Raji (cell line): Measurements from ENCODE around the gene RNF207.

ENCODE experiments used
- POLR2A ChIP-seq: IDR thresholded peaks from 2 replicates; pipeline ENCODE4 v1.6.1; 2011; ENCODE audit warnings: low read depth, low read length, control low read depth; ENCODE audit not compliant: insufficient read depth

Gene RNF207

DNA sequence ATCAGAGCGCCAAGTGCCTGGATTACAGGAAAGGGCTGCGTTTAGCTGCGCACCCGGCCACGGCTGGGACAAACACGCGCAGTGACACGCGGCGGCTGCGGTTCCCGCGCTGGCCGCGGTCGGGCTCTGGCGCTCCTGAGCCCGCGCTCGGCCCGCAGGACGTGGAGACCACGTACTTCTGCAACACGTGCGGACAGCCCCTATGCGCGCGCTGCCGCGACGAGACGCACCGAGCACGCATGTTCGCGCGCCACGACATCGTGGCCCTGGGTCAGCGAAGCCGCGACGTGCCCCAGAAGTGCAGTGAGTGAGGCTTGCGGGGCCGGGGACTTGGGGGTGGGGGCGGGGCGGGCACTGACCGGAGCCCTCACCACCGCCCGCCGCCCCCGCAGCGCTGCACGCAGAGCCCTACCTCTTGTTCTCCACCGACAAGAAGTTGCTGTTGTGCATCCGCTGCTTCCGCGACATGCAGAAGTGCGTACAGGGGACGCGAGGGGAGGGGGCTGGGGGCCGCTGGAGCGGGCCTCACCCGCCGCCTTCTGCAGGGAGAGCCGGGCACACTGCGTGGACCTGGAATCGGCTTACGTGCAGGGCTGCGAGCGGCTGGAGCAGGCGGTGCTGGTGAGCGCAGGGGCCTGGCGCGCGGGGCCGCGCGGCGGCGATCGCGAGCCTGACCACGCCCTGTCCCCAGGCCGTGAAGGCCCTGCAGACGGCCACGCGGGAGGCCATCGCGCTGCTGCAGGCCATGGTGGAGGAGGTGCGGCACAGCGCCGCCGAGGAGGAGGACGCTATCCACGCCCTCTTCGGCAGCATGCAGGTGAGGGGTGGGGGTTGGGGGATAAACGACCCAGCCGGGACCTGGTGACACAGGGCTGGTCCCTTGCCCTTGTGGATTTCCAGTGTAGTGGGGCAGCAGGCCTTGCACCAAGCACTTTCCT, 3.1 kb downstream of the RNF207 start:
- TF ChIP-seq POLR2A: no peak

DNA sequence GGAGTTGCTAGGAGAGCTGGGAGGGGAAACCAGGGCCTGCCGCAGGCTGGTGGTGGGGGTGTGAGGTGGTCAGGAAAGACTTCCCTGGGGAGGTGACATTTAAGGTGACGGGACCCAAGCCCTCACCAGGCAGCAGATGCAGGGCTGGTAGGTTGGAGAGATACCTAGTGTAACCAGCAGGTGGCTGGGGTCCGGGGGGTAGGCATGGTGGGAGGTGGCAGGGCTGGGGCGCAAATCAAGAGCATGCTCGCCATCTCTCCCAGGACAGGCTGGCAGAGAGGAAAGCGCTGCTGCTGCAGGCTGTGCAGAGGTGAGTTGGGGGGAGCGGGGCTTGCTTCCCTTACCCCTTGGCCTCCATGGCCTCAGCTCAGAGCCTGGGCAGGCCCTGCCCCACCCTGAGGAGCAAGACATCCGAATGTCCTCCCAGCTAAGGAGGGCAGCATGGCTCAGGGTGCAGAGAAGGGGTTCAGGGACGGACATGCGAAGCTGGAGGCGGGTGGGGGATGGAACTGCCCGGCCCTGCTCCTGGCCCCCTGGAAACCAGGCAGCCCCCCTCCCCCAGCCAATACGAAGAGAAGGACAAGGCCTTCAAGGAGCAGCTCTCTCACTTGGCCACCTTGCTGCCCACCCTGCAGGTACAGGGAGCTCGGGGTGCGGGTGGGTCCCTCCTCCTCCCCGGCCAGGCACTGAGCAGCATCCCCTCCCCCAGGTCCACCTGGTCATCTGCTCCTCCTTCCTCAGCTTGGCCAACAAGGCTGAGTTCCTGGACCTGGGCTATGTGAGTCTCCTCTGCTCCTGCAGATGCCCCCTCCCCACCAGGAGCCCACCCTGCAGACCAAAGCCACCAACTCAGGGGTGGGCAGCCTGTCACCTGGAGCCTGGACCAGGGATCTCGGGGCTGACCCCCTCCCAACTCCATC, 4.0 kb downstream of the RNF207 start:
- no peak for TF ChIP-seq POLR2A

DNA sequence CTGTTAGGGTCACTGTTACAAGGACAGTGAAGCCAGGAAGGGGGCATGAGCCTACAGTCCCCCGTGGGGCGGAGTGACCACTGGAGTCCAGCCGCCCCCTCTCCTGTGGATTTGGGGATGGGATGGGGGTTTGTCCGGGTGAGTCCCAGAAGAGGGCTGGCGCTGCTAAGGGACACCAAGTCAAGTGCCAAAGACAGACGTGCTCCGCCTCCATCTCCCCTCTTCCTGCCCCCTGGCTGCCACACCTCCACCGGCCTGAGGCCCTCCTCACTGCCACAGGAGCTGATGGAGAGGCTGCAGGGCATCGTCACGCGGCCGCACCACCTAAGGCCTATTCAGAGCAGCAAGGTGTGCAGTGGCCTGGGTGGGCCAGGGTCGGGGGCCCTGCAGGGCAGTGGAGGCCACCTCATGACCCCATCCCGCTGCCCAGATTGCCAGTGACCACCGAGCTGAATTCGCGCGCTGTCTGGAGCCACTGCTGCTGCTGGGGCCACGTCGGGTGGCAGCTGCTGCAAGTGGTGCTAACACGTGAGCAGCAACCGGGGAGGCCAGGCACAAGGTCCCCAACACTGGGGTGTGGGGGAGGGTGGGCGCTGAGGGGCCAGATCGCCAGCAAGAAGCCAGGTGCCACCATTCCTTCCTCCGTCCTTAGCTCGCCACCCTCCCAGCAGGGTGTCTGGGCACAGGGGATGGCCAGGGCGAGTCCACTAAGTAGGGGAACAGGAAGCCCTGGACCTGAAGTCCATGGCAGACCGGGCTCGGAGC, 4.9 kb downstream of the RNF207 start:
- no peak for TF ChIP-seq POLR2A

DNA sequence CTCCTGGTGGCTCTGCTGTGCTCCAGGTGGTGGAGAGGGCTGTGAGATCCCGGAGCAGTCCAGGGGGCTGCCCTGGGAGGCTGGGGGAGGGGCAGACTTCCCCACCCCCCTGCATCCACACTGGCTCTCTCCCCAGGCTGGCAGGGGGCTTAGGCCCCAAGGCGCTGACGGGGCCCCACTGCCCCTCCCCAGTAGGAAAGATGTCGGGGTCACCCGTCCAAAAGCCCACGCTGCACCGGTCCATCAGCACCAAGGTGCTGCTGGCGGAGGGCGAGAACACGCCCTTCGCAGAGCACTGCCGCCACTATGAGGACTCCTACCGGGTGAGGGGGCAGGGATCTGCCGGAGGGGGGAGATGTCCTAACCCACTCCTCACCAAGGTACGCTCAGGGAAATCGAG, 5.8 kb downstream of the RNF207 start:
- TF ChIP-seq POLR2A: no peak

DNA sequence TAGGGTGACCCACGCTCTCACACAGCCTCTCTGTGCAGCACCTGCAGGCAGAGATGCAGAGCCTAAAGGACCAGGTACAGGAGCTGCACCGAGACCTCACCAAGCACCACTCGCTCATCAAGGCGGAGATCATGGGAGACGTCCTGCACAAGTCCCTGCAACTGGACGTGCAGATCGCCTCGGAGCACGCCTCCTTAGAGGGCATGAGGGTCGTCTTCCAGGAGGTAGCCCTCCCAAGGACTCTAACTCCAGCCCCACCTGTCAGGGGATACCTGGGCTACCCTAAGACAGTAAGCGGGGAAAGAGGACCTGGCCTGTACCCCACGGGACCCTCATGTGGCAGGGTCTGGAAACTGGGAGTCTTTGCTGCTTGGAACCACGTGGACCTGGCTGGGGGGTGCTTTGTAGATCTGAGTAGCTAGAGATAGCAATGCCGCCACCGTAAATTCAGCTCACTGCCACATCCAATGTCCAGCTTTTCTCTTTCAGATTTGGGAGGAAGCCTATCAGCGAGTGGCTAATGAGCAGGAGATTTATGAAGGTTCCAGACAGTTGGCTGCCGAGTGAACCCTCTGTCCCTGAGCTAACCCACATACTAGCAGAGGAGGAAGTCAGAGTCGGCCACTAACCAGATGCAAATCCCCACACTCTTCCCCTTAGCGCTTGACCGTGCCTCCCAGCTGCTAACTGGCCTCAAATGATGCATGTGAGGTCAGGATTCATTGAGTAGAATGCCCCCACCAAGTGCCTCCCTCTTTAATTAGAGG, 6.5 kb downstream of the RNF207 start:
- no peak for TF ChIP-seq POLR2A

DNA sequence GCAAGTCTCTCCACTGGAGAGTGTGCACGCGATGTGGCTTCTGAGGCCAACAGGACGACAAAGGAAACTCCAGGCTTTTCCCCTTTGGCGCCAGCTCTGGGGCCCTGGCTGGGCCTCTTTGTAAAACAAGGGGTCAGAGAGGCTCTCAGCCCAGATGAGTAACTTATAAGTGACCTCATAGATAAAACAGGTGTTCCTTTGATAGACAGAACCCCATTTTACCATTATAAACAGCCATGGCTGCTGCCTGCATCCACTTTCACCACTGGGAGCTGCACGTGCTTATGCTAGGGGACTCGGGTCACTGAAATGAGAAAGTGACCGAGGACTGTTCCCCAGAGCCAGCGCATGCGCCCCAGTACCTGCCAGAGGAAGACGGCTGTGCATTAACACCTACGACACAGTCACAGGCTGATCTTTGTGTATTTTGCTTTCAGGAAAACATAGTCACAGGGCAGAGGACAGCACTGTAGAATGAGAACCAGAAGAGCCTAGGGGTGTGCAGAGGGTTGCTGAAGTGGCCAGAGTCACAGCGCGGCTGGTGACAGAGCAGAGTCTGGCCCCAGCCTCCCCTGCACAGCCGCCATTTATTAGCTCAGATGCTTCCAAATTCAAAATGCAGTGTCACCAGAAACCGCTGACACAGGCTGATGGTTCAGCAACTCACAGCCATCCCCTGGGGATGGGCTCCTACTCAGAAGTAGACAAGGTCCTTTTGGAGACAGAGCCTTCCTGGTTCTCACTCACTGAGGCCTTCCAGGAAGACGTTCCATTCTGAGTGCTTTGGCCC, 12.7 kb downstream of the RNF207 start:
- TF ChIP-seq POLR2A: no peak

DNA sequence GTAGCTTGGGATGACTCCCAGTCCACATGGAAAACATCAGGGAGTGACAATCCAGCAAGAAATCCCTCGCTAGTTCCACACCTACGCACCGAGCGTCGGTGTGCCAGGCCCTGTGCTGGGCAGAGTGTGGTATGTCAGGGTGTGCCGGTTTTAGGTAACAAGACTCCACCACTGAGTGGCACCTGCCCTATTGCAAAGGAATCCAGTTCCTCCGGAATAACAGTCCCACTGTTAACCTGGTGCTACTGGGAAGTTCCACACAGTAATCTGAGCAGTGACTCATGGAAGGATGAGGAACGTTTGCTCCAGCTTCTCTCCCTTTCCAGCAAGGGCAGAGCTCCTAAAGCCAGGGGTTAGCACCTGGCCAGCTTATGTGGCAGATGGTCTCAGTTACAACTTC, 14.3 kb downstream of the RNF207 start:
- TF ChIP-seq POLR2A: no peak

DNA sequence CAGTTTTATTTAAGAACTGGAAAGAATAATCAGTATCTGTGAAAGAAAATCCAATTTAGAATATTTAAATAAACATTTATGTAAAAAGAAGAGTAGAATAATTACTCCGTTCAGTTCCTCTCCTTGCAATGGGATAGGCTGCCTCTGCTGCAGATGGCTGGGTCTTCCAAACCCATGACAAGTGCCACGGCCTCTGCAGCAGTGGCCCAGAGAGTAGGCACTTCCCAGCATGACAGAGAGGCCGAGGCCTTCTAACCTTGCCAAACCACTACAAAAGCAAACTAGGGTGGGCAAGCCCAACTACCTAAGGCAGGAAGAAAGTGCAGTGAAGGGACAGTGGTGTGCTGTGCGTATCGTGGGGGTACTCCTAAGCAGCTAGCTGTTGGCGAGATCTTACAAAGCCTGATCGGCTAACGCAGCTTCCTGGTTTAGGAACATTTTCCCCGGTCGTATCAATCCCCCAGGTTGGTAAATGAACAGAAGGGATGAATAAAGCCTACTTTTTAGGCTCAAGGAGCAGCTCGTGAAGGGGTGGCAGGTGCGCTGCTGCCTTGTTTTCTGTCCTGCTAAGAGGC, 15.4 kb downstream of the RNF207 start:
- no peak for TF ChIP-seq POLR2A

DNA sequence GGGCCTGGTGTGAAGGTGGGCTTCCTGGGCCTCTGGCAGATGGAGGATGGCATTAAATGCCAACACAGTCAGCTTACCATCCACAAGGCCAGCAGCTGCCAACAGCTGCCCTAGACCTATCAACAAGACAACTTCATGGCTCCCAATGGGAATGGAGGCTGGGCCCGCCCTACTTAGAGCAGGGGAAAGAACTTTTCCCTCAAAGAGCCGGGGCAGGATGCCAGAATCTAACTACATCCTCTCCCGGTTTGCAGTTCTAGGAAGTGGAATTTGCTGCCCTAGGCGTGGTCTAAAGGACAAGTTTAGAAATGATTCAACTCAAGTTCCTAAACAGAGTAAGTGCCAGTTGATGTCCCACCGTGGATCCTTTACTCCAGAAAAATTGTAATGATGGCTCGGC, 16.7 kb downstream of the RNF207 start:
- TF ChIP-seq POLR2A: no peak

DNA sequence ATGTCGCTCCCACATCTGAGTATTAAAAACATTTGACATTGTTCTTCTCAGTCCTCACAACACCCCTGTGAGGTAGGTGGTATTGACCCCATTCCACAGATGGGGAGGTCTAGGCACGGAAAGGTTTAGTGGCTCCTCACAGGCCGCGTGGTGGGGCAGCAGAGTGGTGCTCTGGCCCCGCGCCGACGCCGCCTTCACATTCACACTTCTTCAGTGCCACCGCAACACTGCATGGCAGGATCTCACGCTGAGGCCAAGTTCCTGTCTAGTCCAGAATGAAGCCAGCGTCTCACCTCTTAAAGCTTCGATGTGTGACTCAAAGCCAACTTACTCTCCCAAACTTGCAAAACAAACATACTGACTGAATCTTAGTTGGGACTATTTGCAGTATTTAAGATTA, 17.7 kb downstream of the RNF207 start:
- TF ChIP-seq POLR2A: no peak

DNA sequence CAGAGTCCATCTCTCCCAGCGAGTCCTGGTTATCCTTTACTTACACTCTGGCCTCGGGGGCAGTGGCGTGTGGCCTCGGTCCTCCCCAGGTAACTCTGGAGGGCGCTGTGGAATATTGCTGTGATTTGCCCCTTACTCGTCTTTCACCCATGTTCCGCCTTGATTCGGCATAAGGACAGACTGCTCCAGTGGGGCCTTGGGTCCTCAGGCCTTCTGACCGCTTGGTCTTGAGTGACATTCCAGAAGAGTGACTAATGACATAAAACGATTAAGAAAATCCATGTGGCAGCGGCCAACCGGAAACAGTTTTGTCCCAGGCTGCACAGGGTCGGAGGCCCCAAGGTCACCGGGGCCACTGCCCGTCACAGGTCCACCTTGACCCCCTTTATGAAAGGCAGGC, 18.8 kb downstream of the RNF207 start:
- no peak for TF ChIP-seq POLR2A

DNA sequence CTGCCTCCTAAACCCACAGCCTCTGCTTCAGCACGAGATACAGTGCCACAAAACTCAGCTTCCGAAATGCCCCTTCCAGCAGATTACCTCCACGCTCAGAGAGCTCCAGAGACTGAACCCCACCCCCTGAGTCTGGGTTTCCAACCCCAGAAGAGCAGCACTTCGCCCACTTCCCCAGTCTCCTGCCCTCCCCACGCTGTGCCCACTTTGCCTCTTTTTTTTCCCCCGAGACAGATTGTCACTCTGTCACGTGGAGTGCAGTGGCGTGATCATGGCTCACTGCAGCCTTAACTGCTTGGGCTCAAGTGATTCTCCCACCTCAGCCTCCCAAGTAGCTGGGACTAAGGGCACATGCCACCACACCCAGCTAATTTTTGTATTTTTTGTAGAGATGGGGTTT, 19.7 kb downstream of the RNF207 start:
- TF ChIP-seq POLR2A: no peak

DNA sequence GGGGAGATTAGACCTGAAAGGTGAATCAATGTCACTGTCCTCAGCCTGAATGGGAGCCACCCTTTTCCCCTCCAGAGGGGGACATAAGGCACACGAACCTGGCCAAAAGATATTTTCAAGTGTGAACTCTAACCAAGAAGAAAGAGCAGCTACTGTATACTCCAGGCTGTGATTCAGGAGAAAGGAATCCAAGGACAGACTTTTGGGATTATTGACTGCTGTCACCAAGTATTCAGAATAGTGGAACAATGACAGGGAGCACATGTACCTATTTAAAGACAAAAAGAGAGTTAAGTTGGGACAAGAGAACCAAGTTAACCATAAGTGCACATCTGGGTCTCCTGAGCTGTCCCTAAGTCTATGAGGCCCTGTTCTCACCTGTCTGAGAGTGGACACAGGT, 27.5 kb downstream of the RNF207 start:
- TF ChIP-seq POLR2A: no peak
